ENCODE data around the gene PTPN9.

The PTPN9 gene

GRCh38 chr15:75578948-75579920 is at the start of gene PTPN9:
PTPN9 (minus strand) TSS chr15:75579315; CDS start chr15:75578776, 539 bp downstream.
- peak; percentile 83 for DNase-seq (ENCODE audit: extremely low read depth, insufficient read length)
- Histone ChIP-seq H3K27me3 (replicated peaks; ENCODE audit: control insufficient read depth, insufficient read depth, low read length) (no peaks in the 10 kb centered on the region), H3K36me3 (ENCODE audit: control insufficient read depth, insufficient read depth, low read length) (no peaks in the 10 kb centered on the region; the same call in 1 of the 2 replicates), H3K4me3 (replicated peaks; ENCODE audit: low read depth, low read length) (peak within 1 kb of the TSS; percentile 89)
- TF ChIP-seq CTCF (IDR thresholded peaks at IDR 0.05; ENCODE audit: insufficient read depth, low read length, poor library complexity, severe bottlenecking): peak; percentile 58

- H3K36me3 ChIP-seq (ENCODE audit: control insufficient read depth, insufficient read depth, low read length): peaks cover under 1% of the 10 kb centered on the region; the same call in 1 of the 2 replicates
- peak within 1 kb of the TSS; percentile 98 for H3K4me3 ChIP-seq (replicated peaks; ENCODE audit: low read depth, low read length)
- H3K27me3 ChIP-seq (replicated peaks; ENCODE audit: control insufficient read depth, insufficient read depth, low read length): no peaks in the 10 kb centered on the region
- peak; percentile 95 for DNase-seq (ENCODE audit: extremely low read depth, insufficient read length)
- no peak for TF ChIP-seq CTCF (IDR thresholded peaks at IDR 0.05; ENCODE audit: insufficient read depth, low read length, poor library complexity, severe bottlenecking)
Observed at GRCh38 chr15:75625542-75626347, 46.6 kb upstream of the PTPN9 start, which contains the start of gene SNUPN. SNUPN (minus strand) TSS chr15:75625725; CDS start chr15:75621051, 4,674 bp downstream.

- H3K36me3 ChIP-seq (ENCODE audit: control insufficient read depth, insufficient read depth, low read length): peaks cover 9% of the 10 kb centered on the region
- no peaks in the 10 kb centered on the region for H3K27me3 ChIP-seq (replicated peaks; ENCODE audit: control insufficient read depth, insufficient read depth, low read length)
- no peak for DNase-seq (ENCODE audit: extremely low read depth, insufficient read length)
- no peak for TF ChIP-seq CTCF (IDR thresholded peaks at IDR 0.05; ENCODE audit: insufficient read depth, low read length, poor library complexity, severe bottlenecking)
- H3K4me3 ChIP-seq (replicated peaks; ENCODE audit: low read depth, low read length): no peak overlapping the region
Observed at GRCh38 chr15:75622505-75622904, 43.4 kb upstream of the PTPN9 start.

- H3K4me3 ChIP-seq (replicated peaks; ENCODE audit: low read depth, low read length): no peak overlapping the region
- no peak for TF ChIP-seq CTCF (IDR thresholded peaks at IDR 0.05; ENCODE audit: insufficient read depth, low read length, poor library complexity, severe bottlenecking)
- H3K27me3 ChIP-seq (replicated peaks; ENCODE audit: control insufficient read depth, insufficient read depth, low read length): no peaks in the 10 kb centered on the region
- DNase-seq (ENCODE audit: extremely low read depth, insufficient read length): no peak
- H3K36me3 ChIP-seq (ENCODE audit: control insufficient read depth, insufficient read depth, low read length): peaks cover 14% of the 10 kb centered on the region
Observed at GRCh38 chr15:75620841-75621391, 41.8 kb upstream of the PTPN9 start.

GRCh38 chr15:75620058-75620820 is 41.1 kb upstream of the PTPN9 start:
- H3K4me3 ChIP-seq (replicated peaks; ENCODE audit: low read depth, low read length): no peak overlapping the region
- no peaks in the 10 kb centered on the region for H3K27me3 ChIP-seq (replicated peaks; ENCODE audit: control insufficient read depth, insufficient read depth, low read length)
- H3K36me3 ChIP-seq (ENCODE audit: control insufficient read depth, insufficient read depth, low read length): peaks cover 15% of the 10 kb centered on the region
- TF ChIP-seq CTCF (IDR thresholded peaks at IDR 0.05; ENCODE audit: insufficient read depth, low read length, poor library complexity, severe bottlenecking): no peak
- DNase-seq (ENCODE audit: extremely low read depth, insufficient read length): no peak
